A549 treated with AZD9567 at 1 μM for 4 hours (cell line): ENCODE measurements around the gene ASXL3. TPM values are rescaled to one million over a fixed set of nuclear protein-coding genes. Genes with fewer than 3 reads are reported as not detected.

Experiments
- total RNA-seq: library from RNA; stranded (reverse); fragments of 200-300 nt; extraction: Qiagen RNA extraction; gene quantifications from 5 replicates; pipeline ENCODE4 v1.2.3, GENCODE V29; 2022; ENCODE audit not compliant: insufficient read depth

ASXL3 gene
- 0.02 TPM in 1 of 5 replicates, not detected in the others for total RNA-seq

DNA sequence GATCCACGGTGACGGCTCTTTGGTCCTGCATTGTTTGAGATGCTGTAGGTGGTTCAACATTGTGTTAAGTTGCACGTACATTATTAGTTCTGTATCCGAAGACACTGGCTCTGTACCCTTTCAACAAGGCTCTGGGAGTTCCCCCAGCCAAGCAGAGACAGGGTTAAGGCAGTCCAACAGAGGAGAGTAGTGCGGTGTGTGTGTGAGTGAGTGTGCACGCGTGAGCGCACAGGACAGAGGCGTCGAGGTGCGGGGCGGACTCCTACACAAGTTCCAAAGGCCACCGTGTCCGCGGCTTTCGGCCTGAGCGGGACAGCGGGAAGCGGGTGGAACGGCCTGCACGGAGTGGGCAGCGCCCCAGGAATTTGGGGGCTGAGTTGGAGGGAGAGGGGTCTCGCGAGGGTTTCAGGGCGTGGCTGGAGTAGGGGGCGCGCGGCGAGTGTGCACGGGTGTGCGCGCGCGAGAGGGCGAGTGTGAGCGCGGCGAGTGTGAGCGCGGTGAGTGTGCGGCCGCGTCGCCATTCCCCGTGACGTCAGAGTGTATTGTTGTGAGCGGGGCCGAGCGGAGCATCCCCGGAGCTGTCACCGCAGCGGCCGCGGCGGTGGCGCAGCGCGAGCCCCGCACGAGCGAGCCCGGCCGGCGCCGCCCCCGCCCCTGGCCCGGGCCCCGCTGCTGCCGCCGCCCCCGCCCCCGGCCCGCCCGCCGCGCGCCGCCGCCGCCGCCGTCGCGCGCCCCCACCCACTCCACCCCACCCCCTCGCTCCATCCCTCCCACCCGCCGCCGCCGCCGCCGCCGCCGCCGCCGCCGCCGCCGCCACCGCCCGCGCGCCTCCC, at the start of gene ASXL3:
Gene ASXL3 (plus strand): TSS at position 535 of the 833 bp plus-strand sequence. CDS start 413 bp downstream, outside the sequence.

Other genes with a start within 250 kb of the ASXL3 start
- not detected in 5 replicates for gene CCDC178, start 137.5 kb upstream of the ASXL3 start, total RNA-seq